ENCODE measurements around the gene EIF4E3.

EIF4E3 gene

GRCh38 chr3:71742621-71743020, 17.4 kb upstream of the EIF4E3 start:
- H3K27ac ChIP-seq (replicated peaks) = no peak overlapping the region
- H3K4me3 ChIP-seq (replicated peaks; ENCODE audit: insufficient read depth, low read length) = no peak overlapping the region
- no peaks in the 10 kb centered on the region for H3K27me3 ChIP-seq (ENCODE audit: insufficient read depth, poor library complexity, severe bottlenecking)
- no peak for TF ChIP-seq POLR2AphosphoS5 (IDR thresholded peaks at IDR 0.05; ENCODE audit: low read depth)
- TF ChIP-seq REST (IDR thresholded peaks at IDR 0.05; ENCODE audit: insufficient replicate concordance, low read depth) = no peak
- no peak for DNase-seq (ENCODE audit: low read depth in 1 of 2, low spot score in 1 of 2)

GRCh38 chr3:71734881-71735280, 9.7 kb upstream of the EIF4E3 start:
- Histone ChIP-seq H3K27ac (replicated peaks) (no peak overlapping the region), H3K4me3 (replicated peaks; ENCODE audit: insufficient read depth, low read length) (no peak overlapping the region), H3K27me3 (ENCODE audit: insufficient read depth, poor library complexity, severe bottlenecking) (no peaks in the 10 kb centered on the region)
- no peak for TF ChIP-seq SPI1 (IDR thresholded peaks at IDR 0.05; ENCODE audit: borderline replicate concordance, low read depth)
- TF ChIP-seq REST (IDR thresholded peaks at IDR 0.05; ENCODE audit: insufficient replicate concordance, low read depth) = no peak
- TF ChIP-seq GABPA (IDR thresholded peaks at IDR 0.05; ENCODE audit: low read depth) = no peak
- no peak for TF ChIP-seq POLR2AphosphoS5 (IDR thresholded peaks at IDR 0.05; ENCODE audit: low read depth)
- TF ChIP-seq CTCF (IDR thresholded peaks at IDR 0.05; ENCODE audit: insufficient read depth, low read length) = no peak
- DNase-seq (ENCODE audit: low read depth in 1 of 2, low spot score in 1 of 2) = no peak

- Histone ChIP-seq H3K27ac (replicated peaks) (no peak overlapping the region), H3K27me3 (ENCODE audit: insufficient read depth, poor library complexity, severe bottlenecking) (no peaks in the 10 kb centered on the region)
- TF ChIP-seq REST (IDR thresholded peaks at IDR 0.05; ENCODE audit: insufficient replicate concordance, low read depth) = no peak
- TF ChIP-seq GABPA (IDR thresholded peaks at IDR 0.05; ENCODE audit: low read depth) = no peak
Observed at GRCh38 chr3:71733319-71733718, 8.1 kb upstream of the EIF4E3 start.

GRCh38 chr3:71732637-71733036, 7.4 kb upstream of the EIF4E3 start:
- Histone ChIP-seq H3K27ac (replicated peaks) (no peak overlapping the region), H3K27me3 (ENCODE audit: insufficient read depth, poor library complexity, severe bottlenecking) (no peaks in the 10 kb centered on the region), H3K4me3 (replicated peaks; ENCODE audit: insufficient read depth, low read length) (no peak overlapping the region)
- no peak for TF ChIP-seq CTCF (IDR thresholded peaks at IDR 0.05; ENCODE audit: insufficient read depth, low read length)
- no peak for TF ChIP-seq REST (IDR thresholded peaks at IDR 0.05; ENCODE audit: insufficient replicate concordance, low read depth)
- no peak for TF ChIP-seq SPI1 (IDR thresholded peaks at IDR 0.05; ENCODE audit: borderline replicate concordance, low read depth)
- no peak for TF ChIP-seq POLR2AphosphoS5 (IDR thresholded peaks at IDR 0.05; ENCODE audit: low read depth)
- TF ChIP-seq GABPA (IDR thresholded peaks at IDR 0.05; ENCODE audit: low read depth) = no peak
- no peak for DNase-seq (ENCODE audit: low read depth in 1 of 2, low spot score in 1 of 2)

More at GRCh38 chr3:71733319-71733718, 8.1 kb upstream of the EIF4E3 start:
- H3K4me3 ChIP-seq (replicated peaks; ENCODE audit: insufficient read depth, low read length) = no peak overlapping the region
- no peak for DNase-seq (ENCODE audit: low read depth in 1 of 2, low spot score in 1 of 2)
